ENCODE data around the gene CFP. TPM values are rescaled to one million over a fixed set of nuclear protein-coding genes. Genes with fewer than 3 reads are reported as not detected.

The CFP gene
- polyA plus RNA-seq, 2 of the 4 experiments (the other 2 are of a cell fraction): 0.14 to 0.54 TPM

- WGBS (ENCODE audit: missing lambda C conversion rate): 14% methylated on average over 8 of the region's 9 CpGs
- H3K27ac ChIP-seq: peak overlapping the region in 1 of 2 experiments; percentile 60; a peak in 3 of 6 replicates
- POLR2A ChIA-PET: no interaction called here
Measured at GRCh38 chrX:47579537-47579936, 50.2 kb downstream of the CFP start.

GRCh38 chrX:47578692-47579091 is 51.0 kb downstream of the CFP start:
- Histone ChIP-seq H3K4me2 (no peak overlapping the region), H3K4me1 (peaks cover 22% of the 10 kb centered on the region; the same call in 2 of the 3 replicates), H3K9me3 (no peaks in the 10 kb centered on the region), H3K27ac (peak overlapping the region in 1 of 2 experiments; percentile 60; a peak in 2 of 6 replicates), H3K4me3 (no peak overlapping the region)
- ChIA-PET POLR2A (no interaction called here), CTCF (interaction anchor here (1.0 kb wide), 1 partner anchor 65 kb away, joined by 3 read pairs; no protein-coding TSS in a partner anchor)
- WGBS (ENCODE audit: missing lambda C conversion rate): 90% methylated on average over 9 of the region's 16 CpGs
- TF ChIP-seq ZSCAN20 (CRISPR knock-in tag; IDR thresholded peaks at IDR 0.05) (no peak), RNF2 (IDR thresholded peaks at IDR 0.05; ENCODE audit: borderline replicate concordance, low read depth) (no peak), POLR2A (IDR thresholded peaks at IDR 0.05; ENCODE audit: low read length) (no peak), NFE2L2 (conservative IDR thresholded peaks at IDR 0.05; ENCODE audit: low read length) (no peak), HEYL (CRISPR knock-in tag; IDR thresholded peaks at IDR 0.05) (no peak)
- FAIRE-seq (no peak), DNase-seq (ENCODE audit: low read depth in 1 of 2, low spot score in 1 of 2) (no peak), ATAC-seq (no peak)

More at GRCh38 chrX:47579537-47579936, 50.2 kb downstream of the CFP start:
- ATAC-seq: no peak
- Histone ChIP-seq H3K4me2 (peak overlapping the region; percentile 51; the same call in 2 of the 3 replicates), H3K9me3 (no peaks in the 10 kb centered on the region), H3K4me1 (peaks cover 22% of the 10 kb centered on the region; the same call in 2 of the 3 replicates), H3K4me3 (no peak overlapping the region)
- TF ChIP-seq ELK1 (IDR thresholded peaks at IDR 0.05; ENCODE audit: low read depth, low read length): no peak
- TF ChIP-seq MAFK (IDR thresholded peaks at IDR 0.05; ENCODE audit: partially characterized antibody): peak; percentile 46
- CTCF ChIA-PET: interaction anchor here (0.5 to 1.0 kb wide), 2 partner anchors 8 to 64 kb away, joined by 3 read pairs; no protein-coding TSS in a partner anchor
- peak; percentile 10 to 42 for DNase-seq (ENCODE audit: low read depth in 1 of 2, low spot score in 1 of 2)
- FAIRE-seq: peak; percentile 98

GRCh38 chrX:47577901-47578300 is 51.8 kb downstream of the CFP start:
- Histone ChIP-seq H3K9me3 (no peaks in the 10 kb centered on the region), H3K4me1 (peaks cover 28% of the 10 kb centered on the region; the same call in 2 of the 3 replicates), H3K4me3 (no peak overlapping the region), H3K27ac (0 out of 6 replicates have a peak overlapping the region, but pooled peaks of 1 of the 2 experiments have one; percentile 8), H3K4me2 (no peak overlapping the region)
- FAIRE-seq (peak; percentile 46), DNase-seq (ENCODE audit: low read depth in 1 of 2, low spot score in 1 of 2) (no peak), ATAC-seq (no peak)
- no peak for TF ChIP-seq HOXB13 (CRISPR knock-in tag; IDR thresholded peaks at IDR 0.05; ENCODE audit: low read depth)
- no peak for TF ChIP-seq NPAS2 (CRISPR knock-in tag; IDR thresholded peaks at IDR 0.05; ENCODE audit: borderline replicate concordance)
- no peak for TF ChIP-seq PBX3 (IDR thresholded peaks at IDR 0.05)
- no peak for TF ChIP-seq ESRRA (IDR thresholded peaks at IDR 0.05; ENCODE audit: borderline replicate concordance, low read length)
- TF ChIP-seq SREBF2 (IDR thresholded peaks at IDR 0.05): no peak
- no peak for TF ChIP-seq REST (IDR thresholded peaks at IDR 0.05)
- no peak for TF ChIP-seq KDM5A (IDR thresholded peaks at IDR 0.05)
- no peak for TF ChIP-seq USF2 (IDR thresholded peaks at IDR 0.05)
- no peak for TF ChIP-seq SMC3 (IDR thresholded peaks at IDR 0.05)
- TF ChIP-seq HOXA7 (CRISPR knock-in tag; IDR thresholded peaks at IDR 0.05): no peak
- no peak for TF ChIP-seq HES2 (IDR thresholded peaks at IDR 0.05)
- TF ChIP-seq KDM1A (IDR thresholded peaks at IDR 0.05; ENCODE audit: low read depth): no peak
- no peak for TF ChIP-seq PHF8 (IDR thresholded peaks at IDR 0.05; ENCODE audit: borderline replicate concordance, low read depth)
- no peak for TF ChIP-seq CTCF (IDR thresholded peaks at IDR 0.05)
- TF ChIP-seq JUNB (IDR thresholded peaks at IDR 0.05): no peak
- TF ChIP-seq BHLHE40 (IDR thresholded peaks at IDR 0.05; ENCODE audit: low read depth, low read length): no peak
- no peak for TF ChIP-seq E2F6 (IDR thresholded peaks at IDR 0.05; ENCODE audit: borderline replicate concordance, low read depth)
- TF ChIP-seq CHD4 (IDR thresholded peaks at IDR 0.05; ENCODE audit: borderline replicate concordance): no peak
- ChIA-PET POLR2A (no interaction called here), CTCF (interaction anchor here (0.9 kb wide), 1 partner anchor 61 kb away, joined by 3 read pairs; no protein-coding TSS in a partner anchor)
- WGBS (ENCODE audit: missing lambda C conversion rate): 94% methylated on average over 2 of the region's 3 CpGs

All from A549 (cell line).